Right lung (tissue), 5 donors: ENCODE results near the gene TMEM63A. TPM values are rescaled to one million over a fixed set of nuclear protein-coding genes. Genes with fewer than 3 reads are reported as not detected.
"Not testable (repeated sequence)": the region's sequence is repeated elsewhere in the genome, so short reads cannot be mapped to it uniquely, and the experiment has no call there.

Experiments
- DNase-seq, 2 donors: peaks; one replicate each; pipeline ENCODE4 v3.0.0-alpha.2; 2013
- polyA plus RNA-seq, 5 donors: library from polyadenylated mRNA; unstranded; fragments of 120-200 nt; gene quantifications; one replicate each; pipeline versions ENCODE4 v1.2.1 to v1.2.3, GENCODE V29; 2013; ENCODE audit warnings: inconsistent platforms in 1 of 5, low replicate concordance in 1 of 5; ENCODE audit not compliant: insufficient read length in 5 of 5, insufficient read depth in 1 of 5

The TMEM63A gene
- polyA plus RNA-seq, 5 donors = 103 to 163 (median 110) TPM

GRCh38 chr1:225846331-225847310, 35.6 kb downstream of the TMEM63A start:
- no peak for DNase-seq

GRCh38 chr1:225845571-225846259, 36.5 kb downstream of the TMEM63A start:
- peak; percentile 60 to 68 for DNase-seq

GRCh38 chr1:225845097-225845496, 37.1 kb downstream of the TMEM63A start:
- DNase-seq = no peak

- DNase-seq = no peak
Measured at GRCh38 chr1:225844236-225845061, 37.7 kb downstream of the TMEM63A start.

- DNase-seq = no peak
Measured at GRCh38 chr1:225843426-225843795, 38.8 kb downstream of the TMEM63A start.

- DNase-seq = no peak
Measured at GRCh38 chr1:225842788-225843425, 39.3 kb downstream of the TMEM63A start.

GRCh38 chr1:225842074-225842473, 40.1 kb downstream of the TMEM63A start:
- no peak for DNase-seq

- DNase-seq = no peak
Measured at GRCh38 chr1:225840713-225841112, 41.5 kb downstream of the TMEM63A start.

- DNase-seq = no peak
Measured at GRCh38 chr1:225840223-225840610, 42.0 kb downstream of the TMEM63A start.

- no peak for DNase-seq
Measured at GRCh38 chr1:225838793-225839192, 43.4 kb downstream of the TMEM63A start.

GRCh38 chr1:225836296-225836695, 45.9 kb downstream of the TMEM63A start:
- DNase-seq = not testable (repeated sequence)

GRCh38 chr1:225835856-225836255, 46.3 kb downstream of the TMEM63A start:
- DNase-seq = no peak

GRCh38 chr1:225834417-225835329, 47.5 kb downstream of the TMEM63A start:
- peak; percentile 85 to 89 for DNase-seq

- DNase-seq = no peak
Measured at GRCh38 chr1:225830841-225831240, 51.3 kb downstream of the TMEM63A start.

GRCh38 chr1:225828706-225829345, 53.4 kb downstream of the TMEM63A start:
- DNase-seq = no peak

- DNase-seq = no peak
Measured at GRCh38 chr1:225827076-225827475, 55.1 kb downstream of the TMEM63A start.

- no peak for DNase-seq
Measured at GRCh38 chr1:225825607-225826007, 56.6 kb downstream of the TMEM63A start.

- DNase-seq = no peak
Measured at GRCh38 chr1:225825078-225825477, 57.1 kb downstream of the TMEM63A start.

GRCh38 chr1:225824533-225824941, 57.6 kb downstream of the TMEM63A start:
- DNase-seq = no peak

- no peak for DNase-seq
Measured at GRCh38 chr1:225823811-225824261, 58.3 kb downstream of the TMEM63A start.
